ENCODE measurements around the gene ARHGAP24. TPM values are rescaled to one million over a fixed set of nuclear protein-coding genes. Genes with fewer than 3 reads are reported as not detected.
"Not testable (repeated sequence)": the region's sequence is repeated elsewhere in the genome, so short reads cannot be mapped to it uniquely, and the experiment has no call there.

ARHGAP24 gene
- total RNA-seq, 1 experiment from 2014 or later: 1.2 TPM

GRCh38 chr4:85837439-85837733 lies 362.4 kb downstream of the ARHGAP24 start:
- no peaks in the 10 kb centered on the region for H3K27me3 ChIP-seq (ENCODE audit: control insufficient read depth, insufficient read depth, low read length)
- H3K36me3 ChIP-seq (replicated peaks; ENCODE audit: control insufficient read depth, insufficient read depth, low read length): no peaks in the 10 kb centered on the region
- no peak overlapping the region for H3K4me3 ChIP-seq (ENCODE audit: insufficient read depth, low read depth, low read length)
- no peak for DNase-seq

GRCh38 chr4:85839981-85840451 lies 365.1 kb downstream of the ARHGAP24 start:
- not testable (repeated sequence) for DNase-seq; H3K27me3 ChIP-seq (ENCODE audit: control insufficient read depth, insufficient read depth, low read length); H3K4me3 ChIP-seq (ENCODE audit: insufficient read depth, low read depth, low read length); H3K36me3 ChIP-seq (replicated peaks; ENCODE audit: control insufficient read depth, insufficient read depth, low read length)

- no peak overlapping the region for H3K4me3 ChIP-seq (ENCODE audit: insufficient read depth, low read depth, low read length)
- no peaks in the 10 kb centered on the region for H3K27me3 ChIP-seq (ENCODE audit: control insufficient read depth, insufficient read depth, low read length)
- H3K36me3 ChIP-seq (replicated peaks; ENCODE audit: control insufficient read depth, insufficient read depth, low read length): no peaks in the 10 kb centered on the region
- no peak for DNase-seq
These were observed 367.6 kb downstream of the ARHGAP24 start for GRCh38 chr4:85842540-85842939.

GRCh38 chr4:85853740-85854139 lies 378.8 kb downstream of the ARHGAP24 start:
- H3K36me3 ChIP-seq (replicated peaks; ENCODE audit: control insufficient read depth, insufficient read depth, low read length); H3K27me3 ChIP-seq (ENCODE audit: control insufficient read depth, insufficient read depth, low read length); H3K4me3 ChIP-seq (ENCODE audit: insufficient read depth, low read depth, low read length); DNase-seq: not testable (repeated sequence)

- Histone ChIP-seq H3K36me3 (replicated peaks; ENCODE audit: control insufficient read depth, insufficient read depth, low read length) (no peaks in the 10 kb centered on the region), H3K27me3 (ENCODE audit: control insufficient read depth, insufficient read depth, low read length) (no peaks in the 10 kb centered on the region), H3K4me3 (ENCODE audit: insufficient read depth, low read depth, low read length) (no peak overlapping the region)
- no peak for DNase-seq
These were observed 379.6 kb downstream of the ARHGAP24 start for GRCh38 chr4:85854546-85854945.

GRCh38 chr4:85860066-85860740 lies 385.3 kb downstream of the ARHGAP24 start:
- no peaks in the 10 kb centered on the region for H3K36me3 ChIP-seq (replicated peaks; ENCODE audit: control insufficient read depth, insufficient read depth, low read length)
- DNase-seq: no peak
- no peaks in the 10 kb centered on the region for H3K27me3 ChIP-seq (ENCODE audit: control insufficient read depth, insufficient read depth, low read length)
- no peak overlapping the region for H3K4me3 ChIP-seq (ENCODE audit: insufficient read depth, low read depth, low read length)

- H3K4me3 ChIP-seq (ENCODE audit: insufficient read depth, low read depth, low read length): no peak overlapping the region
- no peaks in the 10 kb centered on the region for H3K27me3 ChIP-seq (ENCODE audit: control insufficient read depth, insufficient read depth, low read length)
- no peaks in the 10 kb centered on the region for H3K36me3 ChIP-seq (replicated peaks; ENCODE audit: control insufficient read depth, insufficient read depth, low read length)
- DNase-seq: no peak
These were observed 386.3 kb downstream of the ARHGAP24 start for GRCh38 chr4:85861064-85861765.

GRCh38 chr4:85862896-85863295 lies 387.9 kb downstream of the ARHGAP24 start:
- Histone ChIP-seq H3K36me3 (replicated peaks; ENCODE audit: control insufficient read depth, insufficient read depth, low read length) (no peaks in the 10 kb centered on the region), H3K27me3 (ENCODE audit: control insufficient read depth, insufficient read depth, low read length) (no peaks in the 10 kb centered on the region), H3K4me3 (ENCODE audit: insufficient read depth, low read depth, low read length) (no peak overlapping the region)
- DNase-seq: no peak

GRCh38 chr4:85864259-85865205 lies 389.6 kb downstream of the ARHGAP24 start:
- no peak for DNase-seq
- no peaks in the 10 kb centered on the region for H3K27me3 ChIP-seq (ENCODE audit: control insufficient read depth, insufficient read depth, low read length)
- no peak overlapping the region for H3K4me3 ChIP-seq (ENCODE audit: insufficient read depth, low read depth, low read length)
- H3K36me3 ChIP-seq (replicated peaks; ENCODE audit: control insufficient read depth, insufficient read depth, low read length): no peaks in the 10 kb centered on the region

- no peak for DNase-seq
- H3K27me3 ChIP-seq (ENCODE audit: control insufficient read depth, insufficient read depth, low read length): no peaks in the 10 kb centered on the region
These were observed 390.3 kb downstream of the ARHGAP24 start for GRCh38 chr4:85865256-85865655.

GRCh38 chr4:85866508-85866907 lies 391.6 kb downstream of the ARHGAP24 start:
- Histone ChIP-seq H3K36me3 (replicated peaks; ENCODE audit: control insufficient read depth, insufficient read depth, low read length) (no peaks in the 10 kb centered on the region), H3K27me3 (ENCODE audit: control insufficient read depth, insufficient read depth, low read length) (no peaks in the 10 kb centered on the region), H3K4me3 (ENCODE audit: insufficient read depth, low read depth, low read length) (no peak overlapping the region)
- no peak for DNase-seq

More at GRCh38 chr4:85865256-85865655, 390.3 kb downstream of the ARHGAP24 start:
- Histone ChIP-seq H3K4me3 (ENCODE audit: insufficient read depth, low read depth, low read length) (no peak overlapping the region), H3K36me3 (replicated peaks; ENCODE audit: control insufficient read depth, insufficient read depth, low read length) (no peaks in the 10 kb centered on the region)

GRCh38 chr4:85867271-85867670 lies 392.3 kb downstream of the ARHGAP24 start:
- Histone ChIP-seq H3K4me3 (ENCODE audit: insufficient read depth, low read depth, low read length) (no peak overlapping the region), H3K36me3 (replicated peaks; ENCODE audit: control insufficient read depth, insufficient read depth, low read length) (no peaks in the 10 kb centered on the region)
- no peak for DNase-seq

GRCh38 chr4:85869181-85869580 lies 394.2 kb downstream of the ARHGAP24 start:
- Histone ChIP-seq H3K4me3 (ENCODE audit: insufficient read depth, low read depth, low read length) (no peak overlapping the region), H3K27me3 (ENCODE audit: control insufficient read depth, insufficient read depth, low read length) (no peaks in the 10 kb centered on the region), H3K36me3 (replicated peaks; ENCODE audit: control insufficient read depth, insufficient read depth, low read length) (no peaks in the 10 kb centered on the region)
- no peak for DNase-seq

More at GRCh38 chr4:85867271-85867670, 392.3 kb downstream of the ARHGAP24 start:
- no peaks in the 10 kb centered on the region for H3K27me3 ChIP-seq (ENCODE audit: control insufficient read depth, insufficient read depth, low read length)

GRCh38 chr4:85870298-85871083 lies 395.5 kb downstream of the ARHGAP24 start:
- H3K36me3 ChIP-seq (replicated peaks; ENCODE audit: control insufficient read depth, insufficient read depth, low read length): no peaks in the 10 kb centered on the region
- no peaks in the 10 kb centered on the region for H3K27me3 ChIP-seq (ENCODE audit: control insufficient read depth, insufficient read depth, low read length)
- no peak overlapping the region for H3K4me3 ChIP-seq (ENCODE audit: insufficient read depth, low read depth, low read length)
- no peak for DNase-seq

All from H7 (cell line).